ENCODE measurements around the gene ARL13A.
"Not testable (repeated sequence)": the region's sequence is repeated elsewhere in the genome, so short reads cannot be mapped to it uniquely, and the experiment has no call there.

ARL13A gene

GRCh38 chrX:100969408-100969807 is at the start of gene ARL13A:
Gene ARL13A, plus strand, starts transcription at chrX:100969708. Its CDS starts 3,982 bp downstream, at chrX:100973690.
- no peak for DNase-seq

- DNase-seq = no peak
Observed at GRCh38 chrX:100924375-100924774, 45.1 kb upstream of the ARL13A start.

- no peak for DNase-seq
Observed at GRCh38 chrX:100926453-100926852, 43.1 kb upstream of the ARL13A start.

- peak; percentile 40 for DNase-seq
Observed at GRCh38 chrX:100928660-100929613, 40.6 kb upstream of the ARL13A start, which contains the start of gene XKRX. Gene XKRX, minus strand, starts transcription at chrX:100928917. Its CDS starts 613 bp downstream, at chrX:100928304.

GRCh38 chrX:100931218-100931924 is 38.1 kb upstream of the ARL13A start:
- no peak for DNase-seq

- no peak for DNase-seq
Observed at GRCh38 chrX:100931925-100932285, 37.6 kb upstream of the ARL13A start.

- no peak for DNase-seq
Observed at GRCh38 chrX:100935767-100936166, 33.7 kb upstream of the ARL13A start.

- DNase-seq = no peak
Observed at GRCh38 chrX:100939333-100939732, 30.2 kb upstream of the ARL13A start.

GRCh38 chrX:100944601-100945000 is 24.9 kb upstream of the ARL13A start:
- no peak for DNase-seq

GRCh38 chrX:100946299-100946927 is 23.1 kb upstream of the ARL13A start:
- no peak for DNase-seq

GRCh38 chrX:100948557-100948956 is 21.0 kb upstream of the ARL13A start:
- DNase-seq = no peak

- DNase-seq = no peak
Observed at GRCh38 chrX:100962811-100963210, 6.7 kb upstream of the ARL13A start.

GRCh38 chrX:100964362-100964761 is 5.1 kb upstream of the ARL13A start:
- no peak for DNase-seq

GRCh38 chrX:100969936-100970335 is 428 bp downstream of the ARL13A start:
- DNase-seq = no peak

GRCh38 chrX:100973411-100973810 is 3.9 kb downstream of the ARL13A start:
- no peak for DNase-seq

- DNase-seq = no peak
Observed at GRCh38 chrX:100975212-100975611, 5.7 kb downstream of the ARL13A start.

GRCh38 chrX:100976211-100976610 is 6.7 kb downstream of the ARL13A start:
- no peak for DNase-seq

GRCh38 chrX:100979881-100980607 is 10.5 kb downstream of the ARL13A start:
- no peak for DNase-seq

GRCh38 chrX:100980608-100981497 is 11.3 kb downstream of the ARL13A start:
- no peak for DNase-seq

GRCh38 chrX:100981498-100981845 is 12.0 kb downstream of the ARL13A start:
- DNase-seq = not testable (repeated sequence)

GRCh38 chrX:100984818-100985217 is 15.3 kb downstream of the ARL13A start:
- DNase-seq = no peak

- DNase-seq = no peak
Observed at GRCh38 chrX:100990139-100990538, 20.6 kb downstream of the ARL13A start.

Data from left hindlimb (tissue), 1 donor.